HG03045 (cell line): ENCODE measurements around the gene RPS27L.

Source experiments
- ATAC-seq: cut with Tn5 transposase; IDR thresholded peaks from one replicate; pipeline ENCODE4 v1.9.1; 2021; ENCODE audit warnings: mild to moderate bottlenecking, moderate library complexity; ENCODE audit not compliant: unreplicated experiment

The RPS27L gene

DNA sequence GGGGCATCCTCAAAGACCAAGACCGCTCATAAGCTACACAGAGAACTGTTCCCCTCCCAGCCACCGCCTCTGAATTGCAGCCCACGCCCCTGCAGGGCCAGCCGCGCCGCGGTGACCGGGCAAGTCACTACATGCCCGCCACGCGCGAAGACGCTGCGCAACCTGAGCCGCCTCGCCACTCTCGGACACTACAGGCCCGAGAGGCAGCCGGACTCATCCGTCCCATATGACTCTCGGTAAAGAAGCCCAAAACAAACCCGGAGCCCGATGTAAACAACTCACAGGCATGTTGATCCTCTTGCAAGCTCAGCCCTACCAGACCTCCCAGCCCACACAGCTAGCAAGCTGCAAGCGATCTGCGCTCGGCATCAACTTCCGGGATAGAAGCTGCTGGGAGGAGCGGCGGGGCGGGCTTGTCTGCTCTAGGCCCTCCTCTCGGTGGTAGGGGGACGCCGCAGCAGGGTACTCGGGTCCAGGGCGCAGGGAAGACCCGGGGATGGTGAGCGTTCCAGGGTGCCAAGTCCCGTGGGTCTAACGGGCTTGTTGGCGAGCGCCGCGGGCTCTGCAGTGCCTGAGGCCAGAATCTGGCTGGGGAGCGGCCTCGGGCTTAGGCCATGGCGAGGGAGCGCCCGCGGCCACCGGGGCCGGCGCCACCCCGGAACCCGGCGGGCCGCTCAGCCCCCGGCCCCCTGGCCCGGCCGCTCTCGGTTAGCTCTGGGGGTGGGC, at the start of gene RPS27L:
Gene RPS27L (minus strand): TSS at position 360 of the 726 bp plus-strand sequence. CDS start 72 bp downstream, at position 288.
- peak; percentile 90 for ATAC-seq

- no peak for ATAC-seq
Measured at GRCh38 chr15:63206079-63206478, 48.8 kb upstream of the RPS27L start.

DNA sequence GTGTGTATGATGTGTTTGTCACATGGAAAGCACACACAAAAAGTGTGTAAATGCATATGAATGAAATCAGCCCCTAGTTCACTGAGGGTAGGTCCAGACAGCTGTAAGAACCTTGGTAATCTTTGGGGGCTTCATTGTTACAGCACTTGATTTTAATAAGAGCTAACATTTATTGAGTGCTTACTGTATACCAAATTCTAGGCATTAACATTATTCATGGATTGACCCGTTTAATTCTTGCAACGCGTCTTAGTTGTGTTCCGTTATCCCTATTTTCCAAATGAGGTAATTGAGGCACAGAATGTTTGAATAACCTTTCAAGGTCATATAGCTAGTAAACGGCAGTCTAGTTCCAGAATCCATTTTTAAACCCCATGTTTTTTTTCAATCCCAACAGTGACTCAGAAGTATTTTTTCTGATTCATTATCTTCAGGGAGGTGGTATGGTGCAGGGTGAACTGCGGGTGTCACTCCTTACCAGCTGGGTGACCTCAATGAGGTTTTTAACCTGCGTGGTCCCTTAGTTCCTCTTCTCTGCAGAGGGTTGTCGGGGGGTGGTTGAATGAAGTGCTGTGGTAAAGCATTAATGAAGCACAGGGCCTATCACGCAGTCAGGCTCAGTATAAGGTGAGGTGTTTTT, 46.3 kb upstream of the RPS27L start:
- ATAC-seq, result no peak

- no peak for ATAC-seq
Measured at GRCh38 chr15:63202861-63203260, 45.6 kb upstream of the RPS27L start.

DNA sequence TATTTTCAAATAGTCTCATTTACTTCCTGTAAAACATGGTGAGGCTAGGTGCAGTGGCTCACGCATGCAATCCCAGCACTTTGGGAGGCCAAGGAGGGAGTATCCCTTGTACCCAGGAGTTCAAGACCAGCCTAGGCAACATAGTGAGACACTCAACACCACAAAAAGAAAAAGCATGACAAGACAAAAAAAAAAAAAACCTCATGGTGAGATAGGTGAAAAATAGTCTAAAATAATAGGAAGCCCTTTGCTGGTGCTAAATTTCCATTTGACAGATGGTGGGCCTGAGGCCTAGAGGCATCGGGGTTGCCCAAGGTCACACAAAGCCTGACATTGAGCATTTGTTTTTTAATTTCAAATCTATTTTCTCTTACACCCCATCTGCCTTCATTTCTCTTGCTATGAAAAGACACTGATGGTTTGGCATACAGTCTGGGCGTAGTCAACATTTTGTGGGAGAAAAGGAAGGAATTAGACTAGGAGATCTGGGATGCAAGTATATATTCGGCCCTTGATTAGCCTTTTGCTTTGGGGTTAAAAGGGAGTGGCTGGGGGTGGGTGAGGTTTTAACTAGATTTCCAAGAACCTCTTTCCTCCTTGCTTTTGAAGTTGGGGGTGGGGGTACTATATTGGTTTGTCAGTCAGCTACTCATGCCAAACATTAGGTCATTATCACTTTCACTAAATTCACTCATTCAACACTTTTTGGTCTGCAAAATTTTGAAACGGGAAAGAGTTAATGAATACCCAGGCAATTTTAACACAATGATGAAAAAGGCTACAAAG, 43.4 kb upstream of the RPS27L start:
- ATAC-seq, result no peak

DNA sequence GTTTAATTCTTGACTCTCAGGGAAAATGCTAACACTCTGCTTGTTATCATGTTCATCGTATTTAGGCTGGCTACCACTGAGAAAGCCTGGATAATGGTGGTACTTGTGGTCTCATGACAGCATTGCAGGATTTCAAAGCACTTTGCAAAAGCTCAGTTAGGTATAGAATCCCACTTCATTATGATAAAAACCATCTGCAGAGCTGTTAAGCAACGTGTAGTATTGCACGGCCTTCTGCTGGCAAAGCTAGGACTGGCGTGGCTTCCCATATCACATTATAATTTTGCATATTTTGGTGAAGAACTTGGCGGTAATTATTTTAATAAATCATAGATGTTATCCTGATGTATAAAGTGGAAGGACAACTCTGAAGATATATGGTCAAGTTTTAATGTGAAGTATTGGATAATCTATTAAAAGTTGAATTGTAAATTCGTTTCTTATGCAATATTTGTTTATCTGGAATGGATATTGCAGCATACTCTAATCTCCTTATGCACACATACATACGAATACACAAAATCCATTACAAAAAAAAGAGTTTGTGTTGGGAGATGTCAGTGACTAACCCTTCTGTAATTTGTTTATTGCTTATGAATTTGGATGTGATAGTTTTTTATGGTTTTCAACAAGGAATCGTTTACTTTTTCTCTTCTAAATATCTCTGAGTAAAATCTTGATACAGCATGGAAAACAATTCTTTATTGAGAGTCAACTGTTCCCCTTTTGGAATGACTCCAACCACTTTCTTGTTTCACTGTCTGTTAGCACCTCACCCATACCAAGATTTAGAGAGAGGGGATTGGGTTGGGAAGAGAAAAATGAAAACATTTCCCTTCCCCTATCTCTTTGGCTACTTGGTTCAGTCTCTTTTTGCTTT, 41.3 kb upstream of the RPS27L start:
- no peak for ATAC-seq

GRCh38 chr15:63197626-63198025, 40.3 kb upstream of the RPS27L start:
- ATAC-seq, result no peak

GRCh38 chr15:63196842-63197241, 39.6 kb upstream of the RPS27L start:
- ATAC-seq, result no peak

- ATAC-seq, result no peak
Measured at GRCh38 chr15:63195569-63196015, 38.3 kb upstream of the RPS27L start.

DNA sequence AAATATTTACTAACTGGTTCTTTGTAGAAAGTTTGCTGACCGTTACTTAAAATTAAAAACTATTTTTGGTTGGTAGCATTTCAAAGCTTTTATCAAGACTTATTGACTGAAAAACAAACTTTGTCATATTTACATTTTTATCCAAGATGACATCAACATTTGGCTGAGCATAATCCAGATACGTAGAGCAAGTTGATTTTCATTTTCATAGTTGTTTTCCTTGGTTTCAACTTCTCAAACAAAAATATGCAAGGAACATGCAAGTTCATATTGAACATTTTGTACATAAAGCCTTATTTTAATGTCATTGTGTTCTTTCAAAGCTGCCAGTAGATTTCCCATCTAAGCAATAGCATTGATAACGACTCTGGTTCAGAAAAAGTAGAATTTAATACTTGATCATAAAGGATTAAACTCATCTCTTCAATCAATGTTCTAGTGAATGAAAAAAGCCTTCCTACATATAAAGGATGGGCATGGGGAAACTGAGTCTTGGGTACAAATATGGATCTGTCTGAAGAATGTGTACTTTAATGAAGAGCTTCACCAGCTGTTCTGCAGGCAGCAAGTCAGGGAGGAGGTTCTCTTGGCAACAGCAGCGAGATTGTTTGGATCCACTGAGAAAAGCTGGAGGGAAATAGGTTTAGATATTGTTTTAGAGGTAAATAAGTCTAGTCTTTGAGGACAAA, 37.7 kb upstream of the RPS27L start:
- no peak for ATAC-seq

- ATAC-seq, result no peak
Measured at GRCh38 chr15:63194302-63194701, 37.0 kb upstream of the RPS27L start.

DNA sequence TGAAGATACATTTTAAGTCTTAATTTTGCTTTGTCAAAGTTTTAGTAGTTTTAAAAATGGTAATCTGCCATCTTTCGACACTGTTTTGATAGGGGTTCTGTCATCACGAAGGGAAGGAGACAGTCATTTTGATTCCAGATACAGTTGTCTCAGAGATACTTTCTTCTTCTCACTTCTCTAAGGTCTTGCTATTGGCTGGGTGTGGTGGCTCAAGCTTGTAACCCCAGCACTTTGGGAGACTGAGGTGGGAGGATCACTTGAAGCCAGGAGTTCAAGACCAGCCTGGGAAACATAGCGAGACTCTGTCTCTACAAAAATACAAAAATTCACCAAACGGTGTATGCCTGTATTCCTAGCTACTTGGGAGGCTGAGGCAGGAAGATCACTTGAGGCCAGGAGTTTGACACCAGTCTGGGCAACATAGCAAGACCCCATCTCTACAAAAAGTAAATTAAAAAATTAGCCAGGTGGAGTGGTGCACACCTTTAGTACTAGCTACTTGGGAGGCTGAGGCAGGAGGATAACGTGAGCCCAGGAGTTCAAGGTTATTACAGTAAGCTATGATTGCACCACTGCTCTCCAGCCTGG, 35.4 kb upstream of the RPS27L start:
- ATAC-seq, result no peak

DNA sequence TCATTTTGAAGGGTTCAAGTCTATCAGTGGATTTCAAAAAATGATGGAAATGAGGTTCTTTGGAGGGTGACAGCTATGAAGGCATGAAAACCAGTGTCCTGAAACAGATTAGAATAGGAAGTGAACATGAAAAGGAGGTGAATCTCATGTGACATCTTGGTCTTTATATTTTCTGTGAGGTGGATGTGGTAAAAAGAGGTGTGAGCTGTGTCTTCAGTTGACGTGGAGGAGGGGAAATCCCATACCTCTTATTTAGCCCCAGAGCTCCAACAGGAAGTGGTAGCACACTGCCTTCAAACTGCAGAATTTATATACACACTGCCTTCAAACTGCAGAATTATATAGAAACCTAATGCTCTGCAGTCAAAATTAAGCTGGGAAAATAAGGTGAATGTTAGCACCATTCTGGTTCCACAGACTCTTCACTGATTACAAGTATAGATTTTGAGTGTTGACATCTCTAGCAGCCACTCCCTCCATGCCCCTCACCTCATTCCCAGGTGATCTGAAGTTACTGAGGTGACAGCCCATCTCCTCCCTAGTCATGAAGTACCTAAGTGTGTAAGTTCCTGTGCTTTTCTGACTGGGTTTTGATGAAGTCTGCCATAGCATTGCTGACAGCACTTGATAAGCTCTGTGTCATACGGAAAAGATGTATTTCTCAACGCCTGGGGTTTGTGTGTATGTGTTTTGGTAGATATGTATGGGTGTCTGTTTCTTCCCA, 34.8 kb upstream of the RPS27L start:
- no peak for ATAC-seq

- no peak for ATAC-seq
Measured at GRCh38 chr15:63190769-63191649, 33.7 kb upstream of the RPS27L start.

DNA sequence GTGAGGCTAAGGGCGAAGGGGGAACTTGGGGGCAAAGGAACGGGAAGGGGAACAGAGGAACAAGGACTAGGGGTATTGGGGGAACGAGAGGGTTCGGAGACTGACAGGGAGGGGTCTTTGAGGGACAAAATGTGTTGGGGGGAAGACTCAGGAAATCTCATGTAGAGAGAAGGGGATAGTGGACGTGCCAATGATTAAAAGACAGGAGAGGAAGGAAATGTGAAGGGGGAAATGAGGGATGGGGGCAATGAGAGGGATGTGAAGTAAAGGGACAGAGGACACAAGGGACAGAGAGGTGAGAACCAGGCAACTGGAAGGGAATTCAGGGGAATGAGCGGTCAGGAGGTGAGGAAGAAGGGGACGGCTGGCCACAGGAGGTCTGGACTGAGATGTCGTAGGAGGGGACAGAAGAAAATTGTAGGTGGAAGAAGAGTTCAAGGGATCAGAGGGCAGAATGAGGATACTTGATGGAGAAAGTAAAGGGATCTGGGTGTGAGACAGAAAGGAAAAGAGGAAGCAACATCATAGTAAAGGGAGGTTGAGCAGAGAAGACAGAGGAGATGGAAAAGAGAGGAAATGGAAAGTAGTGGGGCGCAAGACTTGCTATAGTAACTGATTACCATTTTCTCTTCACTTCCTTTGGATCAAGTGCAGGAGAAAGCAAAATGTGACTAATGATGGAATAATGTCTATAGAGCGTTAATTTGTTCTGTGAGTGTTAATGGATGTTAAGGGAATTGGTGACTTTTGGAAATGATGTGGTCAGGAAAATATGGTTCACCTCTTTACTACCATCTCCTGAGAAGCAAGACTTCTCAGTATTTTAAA, 32.9 kb upstream of the RPS27L start:
- no peak for ATAC-seq

DNA sequence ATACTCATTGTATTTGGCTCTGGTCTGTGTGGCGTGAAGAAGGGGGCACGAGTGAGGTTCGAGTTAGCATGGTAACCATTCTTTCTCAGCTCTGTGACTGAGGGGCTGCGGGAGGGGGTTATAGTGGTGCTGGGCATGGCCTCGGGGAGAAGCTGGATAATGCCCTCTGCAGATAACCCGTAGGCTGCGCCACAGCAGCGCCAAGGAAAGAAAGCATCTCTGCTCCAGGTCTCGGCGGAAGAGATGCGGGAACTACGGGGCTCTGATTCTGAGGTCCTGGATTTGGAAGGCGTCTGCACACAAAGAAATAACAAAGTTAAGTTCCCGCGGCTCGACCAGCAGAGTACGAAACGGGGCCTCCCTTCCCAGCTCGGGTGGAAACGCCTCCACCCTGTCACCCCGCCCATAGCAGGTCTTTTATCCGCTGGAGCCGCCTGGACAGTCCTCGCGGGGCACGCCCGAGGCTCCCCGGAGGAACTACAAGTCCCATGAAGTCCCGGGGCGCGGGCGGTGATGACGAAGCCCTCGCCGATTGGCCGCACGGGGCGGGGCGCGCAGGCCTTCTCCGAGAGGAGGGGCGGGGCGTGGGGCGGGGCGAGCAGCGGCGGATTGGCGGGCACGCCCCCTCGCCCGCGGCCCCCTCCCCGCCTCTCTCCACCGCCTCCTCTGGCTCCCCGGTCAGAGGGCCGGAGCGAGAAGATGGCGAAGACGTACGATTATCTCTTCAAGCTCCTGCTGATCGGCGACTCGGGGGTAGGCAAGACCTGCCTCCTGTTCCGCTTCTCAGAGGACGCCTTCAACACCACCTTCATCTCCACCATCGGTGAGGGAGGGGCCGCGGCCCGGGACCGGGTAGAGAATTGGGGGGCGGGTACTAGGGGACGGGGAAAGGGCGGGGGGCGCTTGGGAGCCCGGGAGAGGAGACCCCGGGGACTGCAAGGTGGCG, 31.9 kb upstream of the RPS27L start, which contains the start of gene RAB8B:
Gene RAB8B (plus strand): TSS at position 681 of the 946 bp plus-strand sequence. CDS start 19 bp downstream, at position 700.
- ATAC-seq, result peak; percentile 92
